HepG2 (cell line): ENCODE results near the gene SPDYE6. TPM values are rescaled to one million over a fixed set of nuclear protein-coding genes. Genes with fewer than 3 reads are reported as not detected.
A peak's percentile ranks its signal among the peaks of the same experiment; 100 is the strongest.

Source experiments
- FOXO1 ChIP-seq: sonication (generic); formaldehyde crosslinking; IDR thresholded peaks from 2 replicates; pipeline ENCODE4 v1.4.0; 2020; ENCODE audit warnings: missing genetic modification reagents
- GATAD2A ChIP-seq: IDR thresholded peaks from 2 replicates; pipeline ENCODE4 v1.6.1; 2016
- NR2F6 ChIP-seq, 2 experiments: IDR thresholded peaks; 2 replicates each; pipeline ENCODE4 v1.6.1; 2016; ENCODE audit warnings: antibody characterized with exemption in 1 of 2, mild to moderate bottlenecking in 1 of 2
- RARA ChIP-seq: IDR thresholded peaks from 2 replicates; pipeline ENCODE4 v1.6.1; 2016; ENCODE audit warnings: missing genetic modification reagents, missing compliant biosample characterization
- RELA ChIP-seq: sonication (generic); formaldehyde crosslinking; IDR thresholded peaks from 2 replicates; pipeline ENCODE4 v1.4.0; 2020; ENCODE audit warnings: missing genetic modification reagents
- REXO4 ChIP-seq: sonication (generic); formaldehyde crosslinking; IDR thresholded peaks from 2 replicates; pipeline ENCODE4 v1.8.0; 2022; ENCODE audit warnings: missing genetic modification reagents, mild to moderate bottlenecking, borderline replicate concordance
- SETDB1 ChIP-seq: sonication (generic); formaldehyde crosslinking; IDR thresholded peaks from 2 replicates; pipeline ENCODE4 v1.5.1; 2020; ENCODE audit warnings: missing genetic modification reagents, mild to moderate bottlenecking, borderline replicate concordance
- SKI ChIP-seq: fragments of 450-650 bp; IDR thresholded peaks from one replicate; pipeline ENCODE4 v1.6.1; 2018; ENCODE audit warnings: mild to moderate bottlenecking; ENCODE audit not compliant: partially characterized antibody
- SP5 ChIP-seq: IDR thresholded peaks from 2 replicates; pipeline ENCODE4 v1.6.1; 2016; ENCODE audit warnings: low read depth, borderline replicate concordance
- TARDBP ChIP-seq: sonication (generic); formaldehyde crosslinking; IDR thresholded peaks from 2 replicates; pipeline ENCODE4 v1.8.0; 2022; ENCODE audit warnings: mild to moderate bottlenecking, missing genetic modification reagents
- ZBTB37 ChIP-seq: sonication (generic); formaldehyde crosslinking; IDR thresholded peaks from 2 replicates; pipeline ENCODE4 v1.4.0; 2020; ENCODE audit warnings: mild to moderate bottlenecking, missing genetic modification reagents
- ZNF20 ChIP-seq: sonication (generic); formaldehyde crosslinking; IDR thresholded peaks from 2 replicates; pipeline ENCODE4 v1.4.0; 2020; ENCODE audit warnings: mild to moderate bottlenecking, moderate library complexity, missing genetic modification reagents
- ZNF547 ChIP-seq: sonication (generic); formaldehyde crosslinking; IDR thresholded peaks from 2 replicates; pipeline ENCODE4 v1.5.1; 2020; ENCODE audit warnings: mild to moderate bottlenecking, missing genetic modification reagents
- ZNF564 ChIP-seq: sonication (generic); formaldehyde crosslinking; IDR thresholded peaks from 2 replicates; pipeline ENCODE4 v1.8.1; 2023; ENCODE audit warnings: mild to moderate bottlenecking, missing genetic modification reagents
- ZNF577 ChIP-seq: sonication (generic); formaldehyde crosslinking; IDR thresholded peaks from 2 replicates; pipeline ENCODE4 v1.4.0; 2020; ENCODE audit warnings: mild to moderate bottlenecking, low read depth, missing genetic modification reagents, borderline replicate concordance
- ZNF597 ChIP-seq: sonication (generic); formaldehyde crosslinking; IDR thresholded peaks from 2 replicates; pipeline ENCODE4 v1.5.0; 2020; ENCODE audit warnings: missing genetic modification reagents
- ZNF609 ChIP-seq: sonication (generic); formaldehyde crosslinking; IDR thresholded peaks from 2 replicates; pipeline ENCODE4 v1.4.0; 2020; ENCODE audit warnings: mild to moderate bottlenecking, missing genetic modification reagents, borderline replicate concordance
- ZNF639 ChIP-seq: conservative IDR thresholded peaks from 2 replicates; pipeline ENCODE4 v1.6.1; 2018; ENCODE audit warnings: missing genetic modification reagents
- polyA plus RNA-seq, 8 experiments: library from polyadenylated mRNA; depleted of rRNA in 3 of 8; stranded (reverse) in 7 of 8; unstranded in 1 of 8; fragments of >200 nt; fragmentation: Illumina TruSeq in 4 of 8; extraction: Trizol in 4 of 8; gene quantifications; 2 replicates each; pipeline versions ENCODE4 v1.2.1 to v1.2.3, GENCODE V29; 2011 to 2016; ENCODE audit warnings: low read depth in 4 of 8, missing spikeins in 1 of 8, mixed read lengths in 1 of 8; ENCODE audit not compliant: insufficient read depth in 1 of 8
- total RNA-seq, 5 experiments: library from RNA; depleted of rRNA; stranded (reverse); fragments of >200 nt; fragmentation: Illumina TruSeq; extraction: Trizol; gene quantifications; 2 replicates each; pipeline ENCODE4 v1.2.3, GENCODE V29; 2016; ENCODE audit warnings: low read depth in 1 of 5
- TF ChIP-seq, protein P1 (sequence below): sonication (generic); formaldehyde crosslinking; conservative IDR thresholded peaks from 2 replicates; pipeline ENCODE4 v1.8.0; 2022; ENCODE audit warnings: missing genetic modification reagents

SPDYE6 gene
- total and polyA plus RNA-seq, 2 of the 13 experiments (the other 11 are each of a cell fraction or from before 2014, with no cell fraction given) = 0.07 TPM; not detected in 1

DNA sequence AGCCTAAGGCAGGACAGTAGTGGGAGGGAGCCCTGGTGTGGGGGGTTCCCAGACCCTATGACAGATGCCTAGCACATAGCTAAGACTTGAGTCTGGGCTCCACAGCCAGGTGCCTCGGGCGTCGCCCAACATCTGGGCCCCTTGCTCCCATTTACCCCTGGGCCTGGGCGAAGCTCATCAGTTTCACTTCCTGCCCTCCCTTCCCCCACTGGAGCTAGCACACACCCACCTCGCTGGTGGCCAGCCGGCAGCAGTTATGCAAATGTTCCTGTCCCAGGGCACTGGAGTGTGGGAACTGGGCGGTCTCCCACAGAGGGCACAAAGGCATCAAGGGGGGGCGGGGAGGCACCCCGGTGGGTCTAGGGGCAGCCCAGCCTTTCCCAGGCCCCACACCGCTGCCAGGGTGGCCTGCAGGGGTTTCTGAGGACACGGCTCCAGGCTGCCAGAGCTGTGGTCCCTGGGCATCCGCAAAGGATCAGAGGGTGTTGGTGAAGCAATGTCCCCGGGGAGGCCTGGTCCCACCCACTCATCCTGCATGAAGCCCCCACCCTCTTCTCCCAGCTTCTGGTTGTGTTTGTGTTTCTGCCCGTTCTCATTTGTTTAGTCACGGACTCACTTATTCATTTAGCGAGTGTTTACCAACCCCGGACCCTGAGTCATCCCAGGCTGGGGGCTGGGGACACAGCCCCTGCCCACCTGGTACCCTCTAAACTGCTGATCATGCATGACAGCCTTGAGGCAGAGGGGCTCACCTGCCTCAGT is 49.1 kb downstream of the SPDYE6 start (continued):
- TF ChIP-seq, protein P1, sequence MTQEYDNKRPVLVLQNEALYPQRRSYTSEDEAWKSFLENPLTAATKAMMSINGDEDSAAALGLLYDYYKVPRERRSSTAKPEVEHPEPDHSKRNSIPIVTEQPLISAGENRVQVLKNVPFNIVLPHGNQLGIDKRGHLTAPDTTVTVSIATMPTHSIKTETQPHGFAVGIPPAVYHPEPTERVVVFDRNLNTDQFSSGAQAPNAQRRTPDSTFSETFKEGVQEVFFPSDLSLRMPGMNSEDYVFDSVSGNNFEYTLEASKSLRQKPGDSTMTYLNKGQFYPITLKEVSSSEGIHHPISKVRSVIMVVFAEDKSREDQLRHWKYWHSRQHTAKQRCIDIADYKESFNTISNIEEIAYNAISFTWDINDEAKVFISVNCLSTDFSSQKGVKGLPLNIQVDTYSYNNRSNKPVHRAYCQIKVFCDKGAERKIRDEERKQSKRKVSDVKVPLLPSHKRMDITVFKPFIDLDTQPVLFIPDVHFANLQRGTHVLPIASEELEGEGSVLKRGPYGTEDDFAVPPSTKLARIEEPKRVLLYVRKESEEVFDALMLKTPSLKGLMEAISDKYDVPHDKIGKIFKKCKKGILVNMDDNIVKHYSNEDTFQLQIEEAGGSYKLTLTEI (CRISPR knock-in tag) = no peak
- TF ChIP-seq RARA (CRISPR knock-in tag) (peak; percentile 17; the same call in 1 of the 2 replicates), ZNF20 (no peak), SETDB1 (CRISPR knock-in tag) (no peak), RELA (CRISPR knock-in tag) (no peak), GATAD2A (CRISPR knock-in tag) (peak; percentile 31; the same call in 1 of the 2 replicates), ZNF597 (CRISPR knock-in tag) (no peak), ZNF639 (CRISPR knock-in tag) (no peak; the same call in 1 of the 2 replicates), SKI (no peak), TARDBP (peak; percentile 67; the same call in 1 of the 2 replicates), ZNF564 (no peak), ZNF577 (CRISPR knock-in tag) (no peak), ZBTB37 (CRISPR knock-in tag) (no peak), ZNF609 (CRISPR knock-in tag) (peak; percentile 46; the same call in 1 of the 2 replicates), SP5 (peak; percentile 16; the same call in 1 of the 2 replicates), ZNF547 (CRISPR knock-in tag) (0 out of 2 replicates have a peak, but pooled peaks have one; percentile 42), REXO4 (CRISPR knock-in tag) (no peak), NR2F6 (IDR thresholded peaks at IDR 0.05) (no peak), NR2F6 (CRISPR knock-in tag; IDR thresholded peaks at IDR 0.05) (0 out of 2 replicates have a peak, but pooled peaks have one; percentile 22), FOXO1 (CRISPR knock-in tag) (peak; percentile 35; the same call in 1 of the 2 replicates)
